Lower lobe of right lung (tissue), 2 donors: ENCODE data around the gene OSBPL2. TPM values are rescaled to one million over a fixed set of nuclear protein-coding genes. Genes with fewer than 3 reads are reported as not detected.

Source experiments
- ATAC-seq, 2 donors: fragments of 200-7000 bp; cut with Tn5 transposase; one replicate each; pipeline ENCODE4 v1.9.1; 2020 to 2022; ENCODE audit warnings: mild to moderate bottlenecking in 2 of 2, moderate library complexity in 2 of 2
- DNase-seq: peaks from one replicate; pipeline ENCODE4 v3.0.0-alpha.2; 2020
- H3K27ac ChIP-seq: fragments of 200-600 bp; one replicate; pipeline ENCODE4 v1.8.0; 2022
- H3K27me3 ChIP-seq: fragments of 200-600 bp; one replicate; pipeline ENCODE4 v1.8.0; 2022; ENCODE audit warnings: low read depth
- H3K36me3 ChIP-seq: fragments of 200-600 bp; one replicate; pipeline ENCODE4 v1.8.0; 2022; ENCODE audit warnings: mild to moderate bottlenecking
- H3K4me1 ChIP-seq: fragments of 200-600 bp; one replicate; pipeline ENCODE4 v1.8.0; 2022
- H3K4me3 ChIP-seq: fragments of 200-600 bp; one replicate; pipeline ENCODE4 v1.8.0; 2022; ENCODE audit warnings: mild to moderate bottlenecking
- H3K9me3 ChIP-seq: fragments of 200-600 bp; one replicate; pipeline ENCODE4 v1.8.0; 2022
- CTCF ChIP-seq: fragments of 200-600 bp; IDR thresholded peaks from one replicate; pipeline ENCODE4 v1.8.0; 2022; ENCODE audit warnings: antibody characterized with exemption, mild to moderate bottlenecking
- intact Hi-C: fragments of 100-400 bp; cut with DNase I; formaldehyde crosslinking; loops from one replicate; pipeline ENCODE4 v1.11.0; 2022
- total RNA-seq: library from RNA; stranded (reverse); fragmentation: NEBNext Ultra II Directional; extraction: Animal tissue kit (Norgen Biotek cat#: 25700); gene quantifications from one replicate; pipeline ENCODE4 v1.2.1, GENCODE V29; 2021
- donor health status: DM: no; HTN: yes; CAD: no; lungs with severe emphysema.

The OSBPL2 gene
- total RNA-seq, 1 donor from 2014 or later = 56.0 TPM

DNA sequence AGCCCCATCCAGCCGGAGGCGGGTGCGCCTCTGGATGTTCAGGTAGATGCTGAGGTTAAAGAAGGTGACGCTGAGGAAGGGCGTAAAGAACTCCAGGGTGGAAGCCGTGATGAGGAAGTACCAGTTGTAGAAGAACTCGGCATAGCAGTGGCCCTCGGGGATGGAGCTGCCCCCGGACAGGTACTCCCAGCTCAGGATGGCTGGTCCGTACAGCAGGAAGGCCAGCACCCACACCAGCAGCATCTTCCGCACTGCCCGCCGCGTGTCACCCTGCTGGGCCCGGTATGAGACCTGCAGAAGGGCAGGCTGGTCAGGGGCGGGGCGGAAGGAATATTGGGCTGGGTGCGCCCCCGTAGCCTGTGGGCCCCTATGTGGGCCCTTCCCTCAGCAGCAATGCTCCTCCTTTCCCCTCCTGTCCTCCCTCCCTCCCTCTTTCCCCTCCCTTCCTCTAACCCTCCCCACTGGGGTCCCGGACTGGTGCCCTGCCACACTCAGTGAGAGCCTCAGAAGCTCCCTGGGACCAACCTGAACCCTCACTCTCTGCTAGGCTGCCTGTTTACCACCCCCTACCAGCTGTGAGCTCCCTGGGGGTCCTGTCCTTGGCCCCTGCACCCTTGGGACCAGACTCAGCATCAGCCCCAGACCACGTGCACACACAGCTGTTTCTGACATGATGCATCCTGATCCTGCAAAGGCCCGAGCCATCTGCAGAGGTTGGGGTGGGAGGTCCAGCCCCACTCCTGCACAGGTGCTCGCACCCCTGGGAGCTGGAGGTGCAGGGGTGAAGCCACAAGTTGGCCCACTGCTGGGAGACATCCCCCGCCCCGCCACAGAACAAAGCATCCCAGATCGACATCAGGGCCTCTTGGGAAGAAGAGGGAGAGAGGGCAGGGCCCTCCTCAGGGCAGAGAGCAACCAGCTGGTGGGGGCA lies 21.4 kb upstream of the OSBPL2 start:
- no peaks in the 10 kb centered on the region for H3K9me3 ChIP-seq
- no peak overlapping the region for H3K4me3 ChIP-seq
- DNase-seq (no peak), ATAC-seq (no peak)
- no peak for TF ChIP-seq CTCF
- H3K36me3 ChIP-seq = no peaks in the 10 kb centered on the region
- intact Hi-C loops = no loop called here
- peaks cover 82% of the 10 kb centered on the region for H3K27me3 ChIP-seq
- no peak overlapping the region for H3K27ac ChIP-seq
- peaks cover 7% of the 10 kb centered on the region for H3K4me1 ChIP-seq

- no peak overlapping the region for H3K4me3 ChIP-seq
- no peaks in the 10 kb centered on the region for H3K36me3 ChIP-seq
- no peak for DNase-seq
- no peak overlapping the region for H3K27ac ChIP-seq
- H3K4me1 ChIP-seq = peaks cover 7% of the 10 kb centered on the region
- intact Hi-C loops = no loop called here
- H3K27me3 ChIP-seq = peaks cover 88% of the 10 kb centered on the region
- ATAC-seq = no peak
- TF ChIP-seq CTCF = no peak
- H3K9me3 ChIP-seq = no peaks in the 10 kb centered on the region
Measured at GRCh38 chr20:62217913-62218773, 20.2 kb upstream of the OSBPL2 start.

GRCh38 chr20:62219101-62219991 lies 19.0 kb upstream of the OSBPL2 start:
- DNase-seq (no peak), ATAC-seq (no peak)
- Histone ChIP-seq H3K4me1 (peaks cover 7% of the 10 kb centered on the region), H3K27ac (no peak overlapping the region), H3K36me3 (no peaks in the 10 kb centered on the region), H3K27me3 (peaks cover 94% of the 10 kb centered on the region), H3K9me3 (no peaks in the 10 kb centered on the region), H3K4me3 (no peak overlapping the region)
- intact Hi-C loops = no loop called here
- TF ChIP-seq CTCF = no peak

- Histone ChIP-seq H3K36me3 (no peaks in the 10 kb centered on the region), H3K9me3 (no peaks in the 10 kb centered on the region), H3K4me1 (peaks cover 7% of the 10 kb centered on the region), H3K27me3 (peaks cover 93% of the 10 kb centered on the region), H3K27ac (no peak within 1 kb of the TSS), H3K4me3 (peak within 1 kb of the TSS; percentile 19)
- peak; percentile 71 to 73 for ATAC-seq
- no peak for TF ChIP-seq CTCF
- no peak for DNase-seq
- intact Hi-C loops = no loop called here
Measured at GRCh38 chr20:62219992-62220665, 18.2 kb upstream of the OSBPL2 start, which contains the start of gene HRH3. TSS of gene HRH3 (minus strand) at chr20:62220278. CDS start at chr20:62219970, 308 bp downstream.
